Ectodermal cell (in vitro differentiated cells): ENCODE data around the gene BRSK2.

ENCODE experiments used
- H3K27ac ChIP-seq: 2 replicates; pipeline ENCODE4 v1.7.0; 2013; ENCODE audit warnings: mild to moderate bottlenecking, low read depth, low read length; ENCODE audit not compliant: insufficient read depth, poor library complexity, severe bottlenecking
- H3K27me3 ChIP-seq: 2 replicates; pipeline ENCODE4 v1.7.0; 2013; ENCODE audit warnings: mild to moderate bottlenecking, low read length; ENCODE audit not compliant: insufficient read depth, control insufficient read depth, poor library complexity, severe bottlenecking
- H3K36me3 ChIP-seq: one replicate; pipeline ENCODE4 v1.7.0; 2013; ENCODE audit warnings: low read length; ENCODE audit not compliant: control insufficient read depth, insufficient read depth
- H3K4me1 ChIP-seq: one replicate; pipeline ENCODE4 v1.7.0; 2013; ENCODE audit warnings: low read length; ENCODE audit not compliant: control insufficient read depth, insufficient read depth
- H3K4me3 ChIP-seq: 2 replicates; pipeline ENCODE4 v1.7.0; 2013; ENCODE audit warnings: low read depth, low read length, control low read depth; ENCODE audit not compliant: insufficient read depth
- H3K9me3 ChIP-seq: 2 replicates; pipeline ENCODE4 v1.7.0; 2013; ENCODE audit warnings: mild to moderate bottlenecking, low read length, moderate library complexity; ENCODE audit not compliant: control insufficient read depth
- WGBS, 2 experiments: methylation state at CpG; one replicate each; pipeline ENCODE4 v1.1.7; 2013; ENCODE audit warnings: missing lambda C conversion rate in 2 of 2; 5-methylcytosine and 5-hydroxymethylcytosine counted together

BRSK2 gene

DNA sequence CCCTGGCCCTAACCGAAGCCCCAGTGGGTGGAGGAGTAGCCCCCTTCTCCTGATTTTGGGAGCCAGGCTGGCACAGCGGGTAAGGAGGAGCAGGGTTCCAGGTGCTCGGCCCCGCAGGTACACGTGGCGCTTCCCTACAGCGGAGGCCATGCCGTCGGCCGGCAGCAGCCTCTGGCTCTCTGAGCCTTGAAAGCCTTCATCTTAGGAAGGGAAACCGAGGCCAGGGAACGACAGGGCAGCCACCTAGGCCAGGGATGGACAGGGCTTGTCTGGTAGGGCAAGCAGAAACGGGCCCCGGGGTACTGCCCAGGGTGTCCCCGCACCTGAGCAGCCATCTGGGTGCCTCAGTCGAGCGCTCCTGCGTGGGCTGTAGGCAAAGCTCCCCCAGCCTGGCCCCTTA lies 68.1 kb downstream of the BRSK2 start:
- H3K27me3 ChIP-seq: no peaks in the 10 kb centered on the region
- 94 to 96% methylated on average over 18 of the region's 18 CpGs for WGBS, 2 experiments
- peaks cover 23% of the 10 kb centered on the region for H3K4me1 ChIP-seq
- no peaks in the 10 kb centered on the region for H3K36me3 ChIP-seq
- H3K27ac ChIP-seq: no peak overlapping the region
- H3K9me3 ChIP-seq: no peaks in the 10 kb centered on the region
- no peak overlapping the region for H3K4me3 ChIP-seq

DNA sequence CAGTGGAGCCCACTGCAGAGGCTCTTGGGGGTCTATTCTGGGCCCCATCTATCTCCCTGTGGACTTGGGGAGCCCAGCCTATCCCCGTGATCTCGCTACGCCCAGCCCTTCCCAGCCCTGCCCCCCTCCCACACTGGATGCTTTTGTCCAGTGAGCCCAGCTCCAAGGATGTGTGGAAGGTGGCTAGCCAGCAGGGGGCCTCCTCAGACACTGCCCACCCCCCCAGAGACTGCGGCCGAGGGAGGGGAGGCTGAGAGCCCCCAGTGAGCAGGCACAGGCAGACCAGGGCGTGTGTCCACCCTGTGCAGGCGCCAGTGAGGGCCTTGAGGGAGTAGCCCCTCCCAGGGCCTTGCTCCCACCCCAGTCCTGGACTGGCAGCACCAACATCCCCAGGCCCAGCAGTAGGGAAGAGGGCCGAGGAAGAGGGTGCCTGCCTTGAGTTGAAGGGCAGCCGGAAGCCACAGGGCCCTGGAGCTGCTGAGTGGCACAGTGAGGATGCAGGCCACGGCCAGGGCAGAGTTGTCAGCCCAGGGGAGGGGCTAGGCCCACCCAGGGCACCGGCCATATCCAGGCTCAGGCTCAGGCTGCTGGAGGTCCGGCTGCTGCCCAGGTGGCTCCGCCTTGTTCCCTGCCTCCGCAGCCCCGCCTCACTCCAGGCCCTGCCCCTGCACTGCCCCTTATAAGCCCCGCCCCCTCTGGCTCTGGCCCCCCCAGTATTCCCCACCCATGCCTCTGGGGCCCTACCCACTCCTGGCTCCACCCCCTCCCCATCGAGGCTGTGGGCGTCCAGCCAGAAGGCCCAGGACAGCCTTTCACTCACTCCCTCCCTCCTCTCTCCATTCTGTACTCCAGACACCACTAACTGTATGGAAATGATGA lies 68.8 kb downstream of the BRSK2 start:
- no peaks in the 10 kb centered on the region for H3K36me3 ChIP-seq
- H3K27ac ChIP-seq: peak overlapping the region; percentile 16
- 68% methylated on average over 18 of the region's 18 CpGs for WGBS, 2 experiments

DNA sequence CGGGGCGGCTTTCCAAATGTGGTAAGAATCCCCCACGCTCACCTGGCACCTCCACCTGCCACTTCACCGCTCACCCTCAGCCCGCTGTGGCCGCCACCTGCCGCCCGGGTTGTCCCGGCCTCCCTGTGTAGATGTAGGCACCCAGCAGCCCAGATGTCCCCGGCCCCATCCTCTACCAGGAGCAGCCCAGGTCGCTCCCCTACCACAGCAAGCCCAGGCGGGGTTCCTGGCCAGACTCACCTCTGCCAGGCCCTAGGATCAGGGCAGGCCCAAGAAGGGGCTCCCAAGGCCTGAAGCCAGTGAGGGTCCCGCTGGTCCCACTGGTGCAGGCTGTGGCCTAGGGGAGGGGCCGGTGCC lies 69.5 kb downstream of the BRSK2 start:
- Histone ChIP-seq H3K36me3 (no peaks in the 10 kb centered on the region), H3K27ac (peak overlapping the region; percentile 16), H3K27me3 (no peaks in the 10 kb centered on the region), H3K9me3 (no peaks in the 10 kb centered on the region), H3K4me1 (peaks cover 23% of the 10 kb centered on the region), H3K4me3 (no peak overlapping the region)
- 92 to 93% methylated on average over 14 of the region's 14 CpGs for WGBS, 2 experiments

More for the DNA sequence above, 68.8 kb downstream of the BRSK2 start:
- no peaks in the 10 kb centered on the region for H3K9me3 ChIP-seq
- peaks cover 23% of the 10 kb centered on the region for H3K4me1 ChIP-seq
- H3K4me3 ChIP-seq: no peak overlapping the region
- H3K27me3 ChIP-seq: no peaks in the 10 kb centered on the region

DNA sequence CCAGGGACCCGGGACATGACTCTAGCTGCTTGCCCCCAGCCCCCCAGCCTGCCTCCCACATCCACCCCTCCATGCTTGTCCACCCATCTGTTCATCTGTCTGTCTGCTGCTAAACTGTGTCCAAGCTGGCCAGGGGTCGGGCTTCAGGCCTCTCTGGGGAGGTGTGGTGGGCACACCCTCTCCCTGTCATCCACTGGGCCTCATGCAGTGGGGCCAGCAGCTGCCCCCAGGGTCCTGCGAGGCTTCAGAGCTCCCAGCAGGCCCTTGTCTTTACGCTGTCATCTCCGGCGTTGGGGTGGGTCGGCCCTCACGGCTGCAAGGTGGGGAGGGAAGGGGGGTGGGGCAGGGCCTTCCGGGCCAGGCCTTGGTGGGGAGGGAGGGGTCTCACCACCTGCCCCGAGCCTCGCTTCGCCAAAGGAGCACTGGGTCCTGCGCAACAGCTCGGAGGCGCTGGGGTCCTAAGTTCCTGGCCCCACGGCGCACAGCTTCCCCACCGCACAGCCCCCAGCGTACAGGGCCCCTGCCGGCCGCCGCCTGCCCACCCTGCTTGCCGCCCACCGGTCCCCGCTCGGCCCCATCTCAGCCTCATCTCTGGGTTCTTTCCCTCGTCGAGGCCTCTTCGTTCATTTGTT lies 70.1 kb downstream of the BRSK2 start:
- Histone ChIP-seq H3K27ac (no peak overlapping the region), H3K4me3 (no peak overlapping the region), H3K36me3 (no peaks in the 10 kb centered on the region), H3K4me1 (peaks cover 23% of the 10 kb centered on the region), H3K9me3 (no peaks in the 10 kb centered on the region), H3K27me3 (no peaks in the 10 kb centered on the region)
- 83 to 84% methylated on average over 29 of the region's 29 CpGs for WGBS, 2 experiments

DNA sequence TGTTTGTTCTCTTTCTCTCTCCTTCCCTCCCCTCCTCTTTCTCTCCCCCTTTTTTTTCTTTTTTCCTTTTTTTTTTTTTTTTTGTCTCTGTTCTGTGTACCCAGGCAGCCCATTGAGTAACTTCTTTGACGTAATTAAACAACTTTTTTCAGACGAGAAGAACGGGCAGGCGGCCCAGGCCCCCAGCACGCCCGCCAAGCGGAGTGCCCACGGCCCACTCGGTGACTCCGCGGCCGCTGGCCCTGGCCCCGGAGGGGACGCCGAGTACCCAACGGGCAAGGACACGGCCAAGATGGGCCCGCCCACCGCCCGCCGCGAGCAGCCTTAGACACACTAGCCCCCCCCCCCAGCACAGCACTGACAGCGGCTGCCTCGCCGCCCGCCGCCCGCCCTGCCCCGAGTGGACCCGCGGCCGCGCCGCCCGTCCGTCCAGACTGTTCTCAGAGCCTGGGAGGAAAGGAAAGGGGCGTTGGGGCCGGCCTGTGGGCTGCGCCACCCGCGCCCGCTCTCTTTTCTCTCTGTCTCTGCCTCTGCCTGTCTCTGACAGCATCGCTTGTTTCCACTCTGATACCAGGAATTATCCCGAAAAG lies 70.8 kb downstream of the BRSK2 start:
- H3K4me1 ChIP-seq: peaks cover 23% of the 10 kb centered on the region

DNA sequence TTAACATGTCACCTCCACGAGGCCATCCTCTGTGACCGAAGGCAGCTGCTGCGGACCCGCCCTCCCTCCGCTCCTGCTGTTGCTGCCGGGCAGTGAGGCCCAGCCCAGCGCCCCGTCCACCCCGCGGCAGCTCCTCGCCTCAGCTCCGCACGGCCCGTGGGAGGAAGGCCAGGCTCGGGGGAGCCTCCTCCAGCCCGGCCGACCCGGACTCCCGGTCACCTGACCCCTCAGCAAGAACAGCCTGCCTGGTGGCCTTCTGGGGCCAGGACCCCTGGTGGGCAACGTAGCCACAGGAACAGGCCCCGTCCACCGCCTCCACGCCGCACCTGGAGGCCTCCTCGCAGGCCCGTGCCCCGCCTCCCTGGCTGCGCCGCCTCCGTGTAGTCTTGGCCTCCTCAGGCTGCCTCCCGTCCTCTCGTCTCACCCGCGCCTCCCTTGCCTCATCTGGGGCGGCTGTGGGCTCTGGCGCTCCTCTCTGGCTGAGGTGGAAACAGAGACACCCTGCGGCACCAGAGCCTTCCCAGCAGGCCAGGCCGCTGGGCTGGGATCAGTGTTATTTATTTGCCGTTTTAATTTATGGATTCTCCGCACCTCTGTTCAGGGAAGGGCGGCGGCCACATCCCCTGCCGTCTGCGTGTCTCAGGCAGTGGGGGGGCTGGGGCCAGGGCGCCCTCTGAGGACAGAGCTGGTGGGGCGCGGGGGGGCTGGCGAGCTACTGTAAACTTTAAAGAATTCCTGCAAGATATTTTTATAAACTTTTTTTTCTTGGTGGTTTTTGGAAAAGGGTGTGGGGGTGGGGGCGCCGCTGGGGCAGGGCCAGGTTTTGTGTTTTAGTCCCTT lies 71.5 kb downstream of the BRSK2 start:
- Histone ChIP-seq H3K27ac (no peak overlapping the region), H3K27me3 (no peaks in the 10 kb centered on the region), H3K4me3 (no peak overlapping the region), H3K4me1 (peaks cover 23% of the 10 kb centered on the region), H3K9me3 (no peaks in the 10 kb centered on the region), H3K36me3 (no peaks in the 10 kb centered on the region)
- WGBS, 2 experiments: 91 to 92% methylated on average over 48 to 50 of the region's 50 CpGs

More for the DNA sequence above, 70.8 kb downstream of the BRSK2 start:
- no peak overlapping the region for H3K4me3 ChIP-seq
- no peak overlapping the region for H3K27ac ChIP-seq
- H3K9me3 ChIP-seq: no peaks in the 10 kb centered on the region
- no peaks in the 10 kb centered on the region for H3K27me3 ChIP-seq
- WGBS, 2 experiments: 95% methylated on average over 44 of the region's 44 CpGs
- no peaks in the 10 kb centered on the region for H3K36me3 ChIP-seq

DNA sequence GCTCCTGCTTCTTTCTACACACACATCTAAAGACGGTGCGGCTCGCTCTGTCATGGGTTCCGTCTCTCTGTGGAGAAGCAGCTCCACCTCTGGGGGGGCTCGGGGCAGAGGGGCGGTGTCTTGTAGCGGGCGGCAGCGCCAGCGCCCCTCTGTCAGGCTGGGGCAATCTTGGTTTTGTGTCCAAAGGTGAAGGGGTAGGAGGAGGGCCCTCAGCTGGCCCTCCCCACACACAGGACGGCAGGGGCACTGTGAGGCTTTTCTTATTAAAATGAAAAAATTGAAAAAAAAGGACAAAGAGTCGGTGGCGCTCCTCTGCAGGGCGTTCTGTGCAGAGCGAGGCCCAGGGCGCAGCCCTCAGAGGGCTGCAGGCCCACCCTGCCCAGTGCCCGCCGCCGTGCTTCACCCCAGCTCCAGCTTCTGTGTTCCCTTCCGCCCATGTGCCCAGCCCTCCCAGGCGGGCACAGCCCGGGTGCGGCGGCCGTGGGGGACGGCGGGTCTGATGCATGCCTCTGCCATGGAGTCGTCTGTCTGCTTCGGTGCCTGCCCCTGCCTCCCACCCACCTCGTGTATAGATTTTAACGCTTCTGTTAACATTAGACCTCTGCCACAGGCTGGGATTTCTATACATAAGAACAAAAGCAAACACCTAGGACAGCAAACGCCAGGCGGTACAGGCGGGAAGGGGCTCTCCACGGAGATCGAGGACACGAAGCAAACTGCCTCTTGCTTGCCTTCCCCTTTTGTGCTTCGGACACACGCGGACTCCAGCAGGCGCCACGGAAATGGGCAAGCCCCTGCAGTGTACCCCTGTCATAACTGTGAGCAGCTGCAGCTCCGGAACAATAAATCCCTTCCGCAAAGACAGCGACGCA lies 72.3 kb downstream of the BRSK2 start:
- Histone ChIP-seq H3K27ac (peak overlapping the region; percentile 44), H3K4me1 (peaks cover 23% of the 10 kb centered on the region), H3K36me3 (no peaks in the 10 kb centered on the region), H3K9me3 (no peaks in the 10 kb centered on the region), H3K4me3 (no peak overlapping the region), H3K27me3 (no peaks in the 10 kb centered on the region)
- 92% methylated on average over 46 of the region's 46 CpGs for WGBS, 2 experiments

DNA sequence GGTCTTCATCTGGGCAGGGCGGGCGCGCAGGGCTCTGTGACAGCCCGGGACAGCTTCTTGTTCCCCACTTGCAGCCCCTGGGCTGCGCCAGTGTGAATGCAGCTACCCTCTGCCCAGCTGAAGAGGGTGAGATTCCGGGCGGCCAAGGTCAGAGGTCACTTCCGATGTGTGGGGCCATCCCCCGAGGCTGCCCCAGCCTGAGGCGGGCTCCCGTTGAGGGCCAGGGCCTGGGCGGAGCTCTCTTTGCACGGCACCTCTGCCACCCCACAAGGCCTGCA lies 72.9 kb downstream of the BRSK2 start:
- 92 to 94% methylated on average over 13 of the region's 13 CpGs for WGBS, 2 experiments
- H3K27ac ChIP-seq: no peak overlapping the region
- peaks cover 23% of the 10 kb centered on the region for H3K4me1 ChIP-seq
- no peak overlapping the region for H3K4me3 ChIP-seq
- no peaks in the 10 kb centered on the region for H3K27me3 ChIP-seq
- no peaks in the 10 kb centered on the region for H3K9me3 ChIP-seq
- H3K36me3 ChIP-seq: no peaks in the 10 kb centered on the region

DNA sequence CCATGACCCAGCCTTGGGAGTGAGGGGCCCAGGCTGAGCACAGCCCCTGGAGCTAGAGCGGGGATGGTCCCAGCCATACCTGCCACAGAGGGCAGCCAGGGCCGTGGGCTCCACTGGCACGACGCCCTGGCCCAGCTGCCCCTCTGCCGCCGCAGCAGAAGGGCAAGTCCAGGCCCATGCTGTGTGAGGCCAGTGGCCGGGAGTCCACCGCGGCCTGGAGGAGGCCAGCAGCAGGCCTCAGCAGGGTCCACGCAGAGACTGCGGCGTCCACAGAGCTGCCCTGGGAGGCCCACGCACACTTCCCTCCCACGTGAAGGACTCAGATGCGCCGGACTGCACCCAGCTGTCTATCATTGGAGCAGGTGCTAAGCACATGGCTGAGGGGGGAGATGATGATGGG lies 73.3 kb downstream of the BRSK2 start:
- Histone ChIP-seq H3K27ac (no peak overlapping the region), H3K4me3 (no peak overlapping the region)
- WGBS, 2 experiments: 94 to 97% methylated on average over 16 of the region's 16 CpGs

More for the DNA sequence above, 73.3 kb downstream of the BRSK2 start:
- H3K4me1 ChIP-seq: peaks cover 22% of the 10 kb centered on the region
- H3K36me3 ChIP-seq: no peaks in the 10 kb centered on the region
- no peaks in the 10 kb centered on the region for H3K27me3 ChIP-seq
- no peaks in the 10 kb centered on the region for H3K9me3 ChIP-seq
